Esophagus squamous epithelium (tissue), 4 donors: ENCODE measurements around the gene RPS6KA4.

Source experiments
- CTCF ChIP-seq, 6 experiments: fragments of 450-650 bp in 4 of 6; fragments of 200-600 bp in 2 of 6; sonication (generic) in 2 of 6; IDR thresholded peaks; one replicate each; pipeline ENCODE4 v1.5.1; 2016 to 2019; ENCODE audit warnings: antibody characterized with exemption in 6 of 6, mild to moderate bottlenecking in 4 of 6, moderate library complexity in 4 of 6
- POLR2A ChIP-seq, 4 donors: fragments of 450-650 bp; IDR thresholded peaks; one replicate each; pipeline ENCODE4 v1.6.1; 2017; ENCODE audit warnings: antibody characterized with exemption in 4 of 4, mild to moderate bottlenecking in 4 of 4, moderate library complexity in 3 of 4

DNA sequence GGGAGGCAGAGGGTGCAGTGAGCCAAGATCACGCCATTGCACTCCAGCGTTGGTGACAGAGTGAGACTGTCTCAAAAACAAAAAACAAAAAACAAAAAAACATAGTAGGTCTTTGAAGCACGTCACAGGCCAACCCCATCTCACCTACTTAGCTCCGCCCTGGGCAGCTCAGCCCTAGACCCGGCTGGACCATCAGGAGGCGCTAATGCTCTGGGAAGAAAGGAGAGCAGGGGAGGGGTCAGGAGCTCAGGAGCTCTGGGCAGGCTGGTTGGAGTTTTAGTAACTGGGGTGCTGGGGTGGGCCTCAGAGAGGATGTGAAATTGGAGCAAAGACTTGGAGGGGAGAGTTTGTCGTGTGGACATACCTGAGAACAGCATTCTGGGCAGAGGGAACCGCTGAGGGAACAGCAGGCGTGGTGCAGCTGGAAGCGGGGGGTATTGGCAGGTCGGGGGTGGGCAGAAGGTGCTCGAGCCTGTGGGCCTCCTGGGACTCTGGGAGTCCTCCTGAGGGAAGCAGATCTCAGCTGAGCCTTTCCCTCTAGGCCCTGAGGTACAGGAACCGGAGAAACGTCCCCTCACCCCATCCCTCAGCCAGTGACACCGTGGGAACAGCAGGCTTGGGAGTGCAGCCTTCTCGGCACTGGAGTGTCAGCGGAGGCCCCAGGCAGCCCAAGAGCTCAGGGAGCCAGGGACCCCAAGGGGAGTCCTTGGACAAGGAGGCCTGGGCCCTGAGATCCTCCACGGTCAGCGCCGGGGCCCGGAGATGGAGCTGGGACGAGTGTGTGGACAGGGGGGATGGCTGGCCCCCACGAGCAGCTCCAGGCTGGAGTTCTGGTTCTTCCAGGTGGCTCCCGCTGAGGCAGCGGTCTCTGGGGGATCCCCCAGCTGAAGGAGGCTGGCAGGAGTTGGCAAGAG is 2.2 kb upstream of the RPS6KA4 start:
- TF ChIP-seq CTCF (IDR thresholded peaks at IDR 0.05), result peak in 2 of 6 experiments; percentile 22 to 38
- no peak for TF ChIP-seq POLR2A (IDR thresholded peaks at IDR 0.05)
